Skeletal muscle satellite cell (primary cell): ENCODE measurements around the gene AFF1.

Source experiments
- H3K27me3 ChIP-seq: 2 replicates; pipeline ENCODE4 v1.7.0; 2013; ENCODE audit warnings: low read length; ENCODE audit not compliant: control insufficient read depth, insufficient read depth
- H3K36me3 ChIP-seq: 2 replicates; pipeline ENCODE4 v1.7.0; 2013; ENCODE audit warnings: mild to moderate bottlenecking, control low read depth, low read length; ENCODE audit not compliant: insufficient read depth
- H3K4me1 ChIP-seq: 2 replicates; pipeline ENCODE4 v1.7.0; 2013; ENCODE audit warnings: low read length; ENCODE audit not compliant: control insufficient read depth, insufficient read depth
- H3K4me2 ChIP-seq: 2 replicates; pipeline ENCODE4 v1.7.0; 2013; ENCODE audit warnings: mild to moderate bottlenecking, low read length
- H3K4me3 ChIP-seq: 2 replicates; pipeline ENCODE4 v1.7.0; 2013; ENCODE audit warnings: low read length
- H3K9ac ChIP-seq: 2 replicates; pipeline ENCODE4 v1.7.0; 2013; ENCODE audit warnings: mild to moderate bottlenecking, low read depth, low read length, moderate library complexity
- H3K9me3 ChIP-seq: replicated peaks from 2 replicates; pipeline ENCODE4 v1.7.0; 2013; ENCODE audit warnings: mild to moderate bottlenecking, control low read depth, low read length

The AFF1 gene

DNA sequence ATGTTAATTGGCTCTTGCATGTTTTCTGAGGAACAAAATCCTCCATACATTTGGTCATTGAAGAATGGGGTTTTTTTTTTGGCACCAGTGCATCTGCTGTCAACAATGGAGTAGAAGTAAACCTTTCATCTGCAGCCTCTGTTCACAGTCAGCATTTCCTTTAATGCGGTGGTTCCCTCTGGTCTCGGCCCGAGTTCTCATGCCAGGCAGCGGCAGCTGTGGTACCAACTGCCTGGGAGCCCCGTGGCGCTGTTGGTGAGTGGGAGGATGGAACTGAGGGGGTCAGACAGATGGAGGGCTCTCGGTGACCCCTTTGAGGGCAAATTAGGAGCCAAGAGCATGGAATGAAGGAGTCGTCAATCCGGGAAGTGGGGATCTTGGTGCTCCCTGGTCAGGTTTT, 114.7 kb downstream of the AFF1 start:
- Histone ChIP-seq H3K4me2 (no peak overlapping the region), H3K9ac (no peak overlapping the region), H3K4me1 (peaks cover 16% of the 10 kb centered on the region), H3K4me3 (no peak overlapping the region), H3K9me3 (no peaks in the 10 kb centered on the region), H3K27me3 (no peaks in the 10 kb centered on the region), H3K36me3 (peaks cover 12% of the 10 kb centered on the region)

DNA sequence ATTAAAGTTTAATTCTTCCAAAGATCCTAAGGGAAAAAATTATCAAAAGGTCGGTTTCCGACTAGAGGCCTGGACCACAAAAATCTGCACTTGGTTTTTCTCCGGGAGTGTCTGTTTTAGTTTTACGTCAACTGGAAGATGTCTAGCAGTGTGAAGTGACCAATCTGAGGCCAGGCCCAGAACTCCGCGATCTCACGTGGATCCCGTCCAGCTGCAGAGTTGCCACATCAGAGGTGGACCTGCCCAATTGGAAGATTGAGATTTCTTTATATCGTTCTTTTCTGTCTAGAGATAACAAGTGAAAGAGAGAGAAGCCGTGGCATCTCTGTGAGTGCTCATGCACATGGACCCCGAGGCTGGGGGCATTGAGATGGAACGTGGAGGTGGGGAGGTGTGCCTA, 115.8 kb downstream of the AFF1 start:
- no peak overlapping the region for H3K4me3 ChIP-seq
- H3K9me3 ChIP-seq: no peaks in the 10 kb centered on the region
- peaks cover 13% of the 10 kb centered on the region for H3K4me1 ChIP-seq
- H3K36me3 ChIP-seq: peaks cover 12% of the 10 kb centered on the region
- H3K27me3 ChIP-seq: no peaks in the 10 kb centered on the region
- no peak overlapping the region for H3K4me2 ChIP-seq
- H3K9ac ChIP-seq: no peak overlapping the region

DNA sequence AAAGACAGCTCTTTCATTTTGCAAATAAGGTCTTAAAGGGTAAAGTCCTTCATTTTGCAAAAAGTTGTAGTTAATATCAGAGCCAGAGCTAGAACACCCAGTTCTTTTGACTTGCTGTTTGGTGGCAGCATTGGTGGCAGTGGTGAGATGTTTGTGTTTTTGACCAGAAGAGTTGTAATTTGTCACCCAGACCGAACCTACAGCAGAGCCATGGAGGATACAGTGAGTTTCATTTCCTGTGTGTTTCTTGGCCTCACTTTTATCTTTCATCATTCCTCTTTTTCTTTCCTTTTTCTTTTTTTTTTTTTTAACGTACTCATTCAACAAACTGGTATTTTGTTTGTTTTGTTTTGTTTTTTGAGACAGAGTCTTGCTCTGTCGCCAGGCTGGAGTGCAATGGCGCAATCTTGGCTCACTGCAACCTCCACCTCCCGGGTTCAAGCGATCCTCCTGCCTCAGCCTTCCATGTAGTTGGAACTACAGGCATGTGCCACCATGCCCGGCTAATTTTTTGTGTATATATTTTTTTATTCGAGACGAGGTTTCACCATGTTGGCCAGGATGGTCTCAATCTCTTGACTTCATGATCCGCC, 116.4 kb downstream of the AFF1 start:
- Histone ChIP-seq H3K4me2 (no peak overlapping the region), H3K9ac (no peak overlapping the region), H3K4me1 (peaks cover 12% of the 10 kb centered on the region), H3K9me3 (no peaks in the 10 kb centered on the region), H3K36me3 (peaks cover 12% of the 10 kb centered on the region), H3K27me3 (no peaks in the 10 kb centered on the region), H3K4me3 (no peak overlapping the region)

DNA sequence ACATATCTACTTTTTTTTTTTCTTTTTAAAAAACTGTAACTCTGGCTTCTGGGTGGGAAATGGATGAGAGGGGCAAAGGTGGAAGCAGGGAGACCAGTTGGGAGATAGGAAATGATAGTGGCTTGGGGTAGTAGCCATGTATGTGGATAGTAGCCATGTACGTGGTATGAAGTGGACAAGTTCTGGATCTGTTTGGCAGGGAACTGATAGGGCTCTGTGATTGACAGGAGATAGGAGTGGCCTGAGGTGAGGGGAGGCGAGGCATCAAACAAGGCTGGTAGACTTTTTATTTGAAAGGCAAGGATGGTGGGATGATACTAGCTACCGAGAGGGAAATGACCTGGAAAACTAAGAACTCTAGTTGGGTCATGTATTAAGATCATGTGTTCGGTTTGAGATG, 117.8 kb downstream of the AFF1 start:
- Histone ChIP-seq H3K36me3 (peaks cover 1% of the 10 kb centered on the region), H3K4me2 (no peak overlapping the region), H3K9me3 (no peaks in the 10 kb centered on the region), H3K9ac (no peak overlapping the region), H3K27me3 (no peaks in the 10 kb centered on the region), H3K4me3 (no peak overlapping the region), H3K4me1 (peaks cover 12% of the 10 kb centered on the region)

GRCh38 chr4:87053176-87053658, 118.4 kb downstream of the AFF1 start:
- no peaks in the 10 kb centered on the region for H3K27me3 ChIP-seq
- H3K36me3 ChIP-seq: no peaks in the 10 kb centered on the region
- H3K9me3 ChIP-seq: no peaks in the 10 kb centered on the region
- no peak overlapping the region for H3K4me3 ChIP-seq
- H3K9ac ChIP-seq: no peak overlapping the region
- H3K4me2 ChIP-seq: no peak overlapping the region
- H3K4me1 ChIP-seq: peaks cover 16% of the 10 kb centered on the region

- H3K36me3 ChIP-seq: no peaks in the 10 kb centered on the region
- H3K4me2 ChIP-seq: no peak overlapping the region
- H3K4me1 ChIP-seq: peaks cover 23% of the 10 kb centered on the region
- H3K9me3 ChIP-seq: no peaks in the 10 kb centered on the region
- H3K4me3 ChIP-seq: no peak overlapping the region
- no peak overlapping the region for H3K9ac ChIP-seq
- no peaks in the 10 kb centered on the region for H3K27me3 ChIP-seq
Measured at GRCh38 chr4:87053802-87054767, 119.3 kb downstream of the AFF1 start.

- H3K9ac ChIP-seq: no peak overlapping the region
- H3K4me3 ChIP-seq: no peak overlapping the region
- H3K4me1 ChIP-seq: peaks cover 27% of the 10 kb centered on the region
- no peak overlapping the region for H3K4me2 ChIP-seq
- H3K27me3 ChIP-seq: no peaks in the 10 kb centered on the region
- no peaks in the 10 kb centered on the region for H3K9me3 ChIP-seq
- H3K36me3 ChIP-seq: no peaks in the 10 kb centered on the region
Measured at GRCh38 chr4:87054900-87055299, 120.1 kb downstream of the AFF1 start.

- H3K27me3 ChIP-seq: no peaks in the 10 kb centered on the region
- H3K36me3 ChIP-seq: no peaks in the 10 kb centered on the region
- H3K4me1 ChIP-seq: peaks cover 31% of the 10 kb centered on the region
- H3K4me2 ChIP-seq: no peak overlapping the region
- H3K4me3 ChIP-seq: no peak overlapping the region
- no peaks in the 10 kb centered on the region for H3K9me3 ChIP-seq
- no peak overlapping the region for H3K9ac ChIP-seq
Measured at GRCh38 chr4:87055311-87055710, 120.5 kb downstream of the AFF1 start.

DNA sequence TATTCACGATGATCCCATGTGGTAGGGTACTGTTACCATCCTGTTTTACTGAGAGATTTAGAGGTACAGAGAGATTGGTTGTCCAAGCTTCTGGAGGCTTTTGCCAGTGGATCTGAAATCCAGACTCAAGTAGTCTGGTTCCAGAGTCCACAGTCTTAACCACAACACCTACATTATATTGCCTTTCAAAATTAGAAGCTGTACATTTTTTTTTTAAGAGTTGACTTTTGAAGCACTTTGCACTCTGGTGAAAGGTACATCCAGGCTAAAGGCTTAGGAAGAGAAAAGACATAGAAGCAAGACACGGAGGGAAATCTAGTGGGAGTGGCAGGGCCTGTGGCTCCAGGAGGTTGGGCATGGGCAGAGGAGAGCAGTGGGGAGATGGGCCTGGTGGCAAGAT, 122.1 kb downstream of the AFF1 start:
- H3K4me2 ChIP-seq: no peak overlapping the region
- H3K9ac ChIP-seq: no peak overlapping the region
- H3K27me3 ChIP-seq: no peaks in the 10 kb centered on the region
- H3K9me3 ChIP-seq: no peaks in the 10 kb centered on the region
- H3K4me1 ChIP-seq: peaks cover 41% of the 10 kb centered on the region
- H3K36me3 ChIP-seq: no peaks in the 10 kb centered on the region
- H3K4me3 ChIP-seq: no peak overlapping the region

- Histone ChIP-seq H3K4me1 (peaks cover 41% of the 10 kb centered on the region), H3K9me3 (no peaks in the 10 kb centered on the region), H3K4me3 (no peak overlapping the region)
Measured at GRCh38 chr4:87057835-87058355, 123.1 kb downstream of the AFF1 start.

DNA sequence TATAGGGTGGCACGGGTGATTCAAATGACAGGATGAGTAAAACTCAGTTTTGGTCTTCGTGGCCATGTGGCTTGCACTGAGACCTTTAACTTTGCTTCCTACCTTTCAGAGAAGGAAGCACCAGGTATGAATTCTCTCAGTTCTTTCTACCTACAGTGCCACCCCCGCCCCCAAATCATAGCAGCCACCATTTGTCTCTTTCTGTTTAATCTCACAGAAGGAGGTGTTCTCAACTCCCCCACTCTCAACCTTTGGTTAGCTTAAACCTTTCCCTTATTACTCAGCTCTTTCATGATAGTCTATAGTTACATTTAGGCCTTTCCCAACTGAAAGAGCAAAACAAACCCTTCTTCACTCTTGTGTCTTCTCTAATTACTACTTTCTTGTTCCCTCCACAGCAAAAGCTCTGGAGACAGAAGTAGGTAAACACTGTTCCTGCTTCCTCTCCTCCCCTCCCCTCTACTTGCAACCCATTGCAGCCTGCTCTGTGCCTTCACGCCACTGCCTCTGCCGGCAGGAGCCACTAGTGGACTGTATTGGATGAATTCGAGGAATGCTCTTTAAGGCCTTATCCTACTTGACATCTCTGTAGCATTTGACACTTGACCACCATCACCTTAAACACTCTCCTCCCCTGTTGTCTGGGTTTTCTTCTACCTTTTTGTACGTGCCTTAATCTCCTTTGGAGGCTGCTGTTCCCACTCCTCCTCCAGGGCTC, 123.7 kb downstream of the AFF1 start:
- Histone ChIP-seq H3K27me3 (no peaks in the 10 kb centered on the region), H3K36me3 (no peaks in the 10 kb centered on the region), H3K9me3 (no peaks in the 10 kb centered on the region), H3K9ac (no peak overlapping the region), H3K4me1 (peaks cover 41% of the 10 kb centered on the region), H3K4me2 (no peak overlapping the region), H3K4me3 (no peak overlapping the region)

More at GRCh38 chr4:87057835-87058355, 123.1 kb downstream of the AFF1 start:
- H3K9ac ChIP-seq: no peak overlapping the region
- H3K36me3 ChIP-seq: no peaks in the 10 kb centered on the region
- no peaks in the 10 kb centered on the region for H3K27me3 ChIP-seq
- H3K4me2 ChIP-seq: peak overlapping the region; percentile 11
